Activated T-helper 2 cell treated with anti-CD3 and anti-CD28 coated beads, Interferon-gamma antibody, Interleukin-2, Interleukin-4, amounts not matched to agents 10 μg/mL and 5 μg/mL and 100 μg/mL, durations not matched to agents 14 hours and 24 hours and 36 hours (primary cell): ENCODE results near the gene SLC27A2. TPM values are rescaled to one million over a fixed set of nuclear protein-coding genes. Genes with fewer than 3 reads are reported as not detected.
"Not testable (repeated sequence)": the region's sequence is repeated elsewhere in the genome, so short reads cannot be mapped to it uniquely, and the experiment has no call there.

Source experiments
- DNase-seq: peaks from one replicate; pipeline ENCODE4 v3.0.0; 2021; ENCODE audit warnings: low spot score
- H3K27ac Mint-ChIP-seq: one replicate; pipeline ENCODE4 v1.8.0; 2021; ENCODE audit warnings: mixed read lengths
- H3K27me3 Mint-ChIP-seq: one replicate; pipeline ENCODE4 v1.8.0; 2021; ENCODE audit warnings: low read depth, mixed read lengths
- H3K36me3 Mint-ChIP-seq: one replicate; pipeline ENCODE4 v1.8.0; 2021; ENCODE audit warnings: low read depth, mixed read lengths
- H3K4me1 Mint-ChIP-seq: one replicate; pipeline ENCODE4 v1.8.0; 2021; ENCODE audit warnings: low read depth, mixed read lengths
- H3K4me3 Mint-ChIP-seq: one replicate; pipeline ENCODE4 v1.8.0; 2021; ENCODE audit warnings: low read depth, mild to moderate bottlenecking, moderate library complexity, mixed read lengths
- H3K9me3 Mint-ChIP-seq: one replicate; pipeline ENCODE4 v1.8.0; 2021; ENCODE audit warnings: mixed read lengths
- intact Hi-C: fragments of 100-400 bp; cut with micrococcal nuclease; formaldehyde crosslinking; loops from one replicate; pipeline ENCODE4 v1.15.1; 2023
- total RNA-seq: library from RNA; stranded (reverse); gene quantifications from 2 replicates; pipeline ENCODE4 v1.2.3, GENCODE V29; 2022

Gene SLC27A2
- 99.5 TPM in 2 replicates for total RNA-seq

GRCh38 chr15:50181969-50182218 lies at the start of gene SLC27A2:
TSS of gene SLC27A2 (plus strand) at chr15:50182196. CDS start at chr15:50182428, 232 bp downstream.
- Mint-ChIP-seq H3K27me3 (no peaks in the 10 kb centered on the region), H3K4me1 (peaks cover 44% of the 10 kb centered on the region), H3K9me3 (no peaks in the 10 kb centered on the region), H3K27ac (peak within 1 kb of the TSS; percentile 96), H3K4me3 (peak within 1 kb of the TSS; percentile 98), H3K36me3 (peaks cover 45% of the 10 kb centered on the region)
- intact Hi-C loops = loop anchor here (2.0 to 5.0 kb wide), 6 partner anchors 37 to 170 kb away; partner anchors contain the start of gene ATP8B4
- DNase-seq = no peak

DNA sequence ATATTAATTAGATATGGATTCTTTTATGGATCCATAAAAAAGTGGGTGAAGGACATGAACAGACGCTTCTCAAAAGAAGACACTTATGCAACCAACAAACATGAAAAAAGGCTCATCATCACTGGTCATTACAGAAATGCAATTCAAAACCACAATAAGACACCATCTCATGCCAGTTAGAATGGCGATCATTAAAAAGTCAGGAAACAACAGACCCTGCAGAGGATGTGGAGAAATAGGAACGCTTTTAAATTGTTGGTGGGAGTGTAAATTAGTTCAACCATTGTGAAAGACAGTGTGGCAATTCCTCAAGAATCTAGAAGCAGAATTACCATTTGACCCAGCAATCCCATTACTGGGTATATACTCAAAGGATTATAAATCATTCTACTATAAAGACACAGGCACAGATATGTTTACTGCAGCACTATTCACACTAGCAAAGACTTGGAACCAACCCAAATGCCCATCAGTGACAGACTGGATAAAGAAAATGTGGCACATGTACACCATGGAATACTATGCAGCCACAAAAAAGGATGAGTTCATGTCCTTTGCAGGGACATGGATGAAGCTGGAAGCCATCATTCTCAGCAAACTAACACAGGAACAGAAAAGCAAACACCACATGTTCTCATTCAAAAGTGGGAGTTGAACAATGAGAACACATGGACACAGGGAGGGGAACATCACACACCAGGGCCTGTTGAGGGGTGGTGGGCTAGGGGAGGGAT lies 49.6 kb upstream of the SLC27A2 start:
- H3K4me1 Mint-ChIP-seq = peaks cover 51% of the 10 kb centered on the region
- not testable (repeated sequence) for DNase-seq, H3K27me3 Mint-ChIP-seq, H3K4me3 Mint-ChIP-seq
- intact Hi-C loops = loop anchor here (10.0 kb wide), 1 partner anchor 318 kb away; no protein-coding TSS in a partner anchor
- H3K36me3 Mint-ChIP-seq = peaks cover 50% of the 10 kb centered on the region
- H3K9me3 Mint-ChIP-seq = peaks cover 25% of the 10 kb centered on the region
- H3K27ac Mint-ChIP-seq = peak overlapping the region; percentile 88

DNA sequence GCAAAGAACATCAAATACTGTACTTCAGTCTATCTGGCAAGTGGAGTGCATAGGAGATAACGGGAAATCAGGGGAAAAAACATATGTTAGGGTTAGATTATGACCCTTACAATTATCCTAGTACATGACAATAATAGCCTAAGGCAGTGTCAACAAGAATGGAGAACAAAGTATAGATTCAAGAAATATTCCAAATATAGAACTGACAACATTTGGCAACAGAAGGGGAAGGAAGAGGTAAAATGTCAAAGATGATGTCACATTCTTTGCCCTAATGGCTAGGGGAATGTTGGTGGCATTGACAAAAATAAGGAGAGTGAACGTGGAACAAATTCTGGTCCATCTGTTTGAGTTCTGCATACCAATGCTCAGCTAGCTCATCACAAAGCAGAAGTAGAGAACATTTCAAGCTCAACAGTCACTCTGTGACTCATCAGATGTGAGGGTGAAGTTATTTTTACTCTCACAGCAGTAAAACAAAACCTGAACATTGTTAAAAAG lies 47.4 kb upstream of the SLC27A2 start:
- peak overlapping the region; percentile 91 for H3K27ac Mint-ChIP-seq
- no peak for DNase-seq
- H3K36me3 Mint-ChIP-seq = peaks cover 43% of the 10 kb centered on the region
- intact Hi-C loops = loop anchor here (1.0 to 10.0 kb wide), 10 partner anchors 16 to 1207 kb away; partner anchors contain the start of genes AP4E1, DTWD1 and FAM227B
- H3K9me3 Mint-ChIP-seq = peaks cover 20% of the 10 kb centered on the region
- H3K4me3 Mint-ChIP-seq = peak overlapping the region; percentile 41
- no peaks in the 10 kb centered on the region for H3K27me3 Mint-ChIP-seq
- H3K4me1 Mint-ChIP-seq = peaks cover 61% of the 10 kb centered on the region

DNA sequence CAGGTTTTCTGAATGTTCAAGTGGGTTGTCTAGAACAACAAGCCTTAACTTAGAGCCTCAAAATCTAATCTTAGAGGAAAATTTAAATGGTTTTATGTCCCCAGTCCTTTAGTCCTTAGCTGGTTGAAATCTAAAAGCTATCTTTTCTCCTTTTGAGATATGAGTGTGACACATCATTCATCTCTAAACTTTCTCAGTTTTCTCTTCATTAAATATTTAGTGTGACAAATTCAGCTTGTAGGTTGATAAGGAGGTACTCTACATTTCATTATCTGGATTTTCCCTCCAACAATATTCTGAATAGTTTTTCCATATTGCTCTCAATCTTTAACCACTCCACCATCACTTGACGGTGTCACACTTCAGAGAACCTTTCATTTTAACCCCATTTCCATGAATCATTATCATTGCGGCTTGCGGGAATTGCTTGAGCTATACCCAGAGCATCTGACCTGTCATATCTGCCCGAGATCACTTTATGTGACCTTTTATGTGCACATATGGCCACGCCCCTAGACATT lies 46.9 kb upstream of the SLC27A2 start:
- H3K36me3 Mint-ChIP-seq = peaks cover 41% of the 10 kb centered on the region
- H3K9me3 Mint-ChIP-seq = peaks cover 18% of the 10 kb centered on the region
- peak overlapping the region; percentile 49 for H3K4me3 Mint-ChIP-seq
- no peaks in the 10 kb centered on the region for H3K27me3 Mint-ChIP-seq
- intact Hi-C loops = loop anchor here (1.0 to 10.0 kb wide), 10 partner anchors 17 to 1208 kb away; partner anchors contain the start of genes AP4E1, DTWD1 and FAM227B
- H3K4me1 Mint-ChIP-seq = peaks cover 62% of the 10 kb centered on the region
- peak overlapping the region; percentile 91 for H3K27ac Mint-ChIP-seq
- peak; percentile 63 for DNase-seq

GRCh38 chr15:50137330-50137761 lies 44.6 kb upstream of the SLC27A2 start:
- Mint-ChIP-seq H3K27me3 (no peaks in the 10 kb centered on the region), H3K9me3 (peaks cover 5% of the 10 kb centered on the region), H3K36me3 (peaks cover 41% of the 10 kb centered on the region), H3K4me3 (peak overlapping the region; percentile 73), H3K4me1 (peaks cover 65% of the 10 kb centered on the region), H3K27ac (peak overlapping the region; percentile 91)
- DNase-seq = no peak
- intact Hi-C loops = loop anchor here (2.0 to 10.0 kb wide), 5 partner anchors 45 to 1210 kb away; partner anchors contain the start of genes AP4E1 and SLC27A2

DNA sequence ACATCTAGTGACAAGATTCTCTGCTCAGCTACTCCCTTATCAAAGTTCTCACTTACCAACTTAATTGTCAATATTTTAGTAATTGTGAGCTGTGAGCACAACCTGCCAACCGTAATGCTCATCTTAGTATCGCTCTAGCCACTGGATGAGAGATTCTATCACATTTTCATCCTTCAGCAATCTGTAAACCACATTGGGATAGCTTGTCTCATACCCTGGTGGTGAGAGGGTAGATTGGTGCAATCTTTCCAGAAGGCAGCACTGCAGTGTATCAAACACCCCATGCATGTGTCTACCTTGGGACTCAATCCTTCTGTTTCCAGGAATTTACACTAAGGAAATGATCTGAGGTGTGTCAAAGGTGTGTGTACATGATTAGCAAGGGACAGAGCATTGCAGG lies 44.1 kb upstream of the SLC27A2 start:
- Mint-ChIP-seq H3K27ac (peak overlapping the region; percentile 91), H3K27me3 (no peaks in the 10 kb centered on the region), H3K4me3 (peak overlapping the region; percentile 6), H3K36me3 (peaks cover 41% of the 10 kb centered on the region), H3K9me3 (no peaks in the 10 kb centered on the region), H3K4me1 (peaks cover 61% of the 10 kb centered on the region)
- DNase-seq = no peak
- intact Hi-C loops = loop anchor here (2.0 to 10.0 kb wide), 5 partner anchors 45 to 1211 kb away; partner anchors contain the start of genes AP4E1 and SLC27A2

GRCh38 chr15:50138391-50138790 lies 43.6 kb upstream of the SLC27A2 start:
- peaks cover 45% of the 10 kb centered on the region for H3K36me3 Mint-ChIP-seq
- H3K4me1 Mint-ChIP-seq = peaks cover 62% of the 10 kb centered on the region
- intact Hi-C loops = loop anchor here (5.0 to 10.0 kb wide), 3 partner anchors 324 to 1211 kb away; partner anchors contain the start of gene AP4E1
- DNase-seq = no peak
- peak overlapping the region; percentile 91 for H3K27ac Mint-ChIP-seq
- H3K27me3 Mint-ChIP-seq = no peaks in the 10 kb centered on the region
- peak overlapping the region; percentile 6 for H3K4me3 Mint-ChIP-seq
- H3K9me3 Mint-ChIP-seq = no peaks in the 10 kb centered on the region

GRCh38 chr15:50140098-50140497 lies 41.9 kb upstream of the SLC27A2 start:
- no peak for DNase-seq
- no peak overlapping the region for H3K4me3 Mint-ChIP-seq
- H3K36me3 Mint-ChIP-seq = peaks cover 60% of the 10 kb centered on the region
- intact Hi-C loops = loop anchor here (10.0 kb wide), 2 partner anchors 675 to 985 kb away; partner anchors contain the start of gene COPS2
- H3K27me3 Mint-ChIP-seq = no peaks in the 10 kb centered on the region
- H3K4me1 Mint-ChIP-seq = peaks cover 66% of the 10 kb centered on the region
- no peak overlapping the region for H3K27ac Mint-ChIP-seq
- peaks cover 3% of the 10 kb centered on the region for H3K9me3 Mint-ChIP-seq

GRCh38 chr15:50140983-50141382 lies 41.0 kb upstream of the SLC27A2 start:
- Mint-ChIP-seq H3K27me3 (no peaks in the 10 kb centered on the region), H3K27ac (peak overlapping the region; percentile 56), H3K4me1 (peaks cover 62% of the 10 kb centered on the region), H3K9me3 (peaks cover 3% of the 10 kb centered on the region), H3K4me3 (no peak overlapping the region), H3K36me3 (peaks cover 59% of the 10 kb centered on the region)
- no peak for DNase-seq
- intact Hi-C loops = loop anchor here (10.0 kb wide), 2 partner anchors 676 to 986 kb away; partner anchors contain the start of gene COPS2

DNA sequence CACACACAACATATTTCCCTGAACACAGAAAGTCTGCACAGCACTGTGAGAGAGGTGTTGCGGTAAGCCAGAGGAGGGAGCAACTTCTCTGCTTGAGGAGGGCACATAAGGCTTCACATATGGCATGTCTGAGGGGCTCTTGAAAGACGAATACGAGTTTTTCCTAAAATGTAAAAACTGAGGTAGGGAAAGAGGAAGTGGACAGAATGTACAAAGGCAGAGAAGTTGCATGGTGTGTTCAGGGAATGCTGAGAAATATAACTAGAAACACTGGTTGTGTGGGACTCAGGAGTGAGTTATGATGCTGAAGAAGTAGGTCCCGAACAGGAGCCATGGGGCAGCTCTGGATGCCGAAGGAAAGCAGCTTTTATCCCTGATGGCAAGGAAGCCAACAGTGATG lies 40.1 kb upstream of the SLC27A2 start:
- H3K4me1 Mint-ChIP-seq = peaks cover 59% of the 10 kb centered on the region
- peaks cover 58% of the 10 kb centered on the region for H3K36me3 Mint-ChIP-seq
- H3K27ac Mint-ChIP-seq = no peak overlapping the region
- peaks cover 3% of the 10 kb centered on the region for H3K9me3 Mint-ChIP-seq
- no peak for DNase-seq
- H3K4me3 Mint-ChIP-seq = no peak overlapping the region
- intact Hi-C loops = loop anchor here (10.0 kb wide), 2 partner anchors 677 to 987 kb away; partner anchors contain the start of gene COPS2
- H3K27me3 Mint-ChIP-seq = no peaks in the 10 kb centered on the region

DNA sequence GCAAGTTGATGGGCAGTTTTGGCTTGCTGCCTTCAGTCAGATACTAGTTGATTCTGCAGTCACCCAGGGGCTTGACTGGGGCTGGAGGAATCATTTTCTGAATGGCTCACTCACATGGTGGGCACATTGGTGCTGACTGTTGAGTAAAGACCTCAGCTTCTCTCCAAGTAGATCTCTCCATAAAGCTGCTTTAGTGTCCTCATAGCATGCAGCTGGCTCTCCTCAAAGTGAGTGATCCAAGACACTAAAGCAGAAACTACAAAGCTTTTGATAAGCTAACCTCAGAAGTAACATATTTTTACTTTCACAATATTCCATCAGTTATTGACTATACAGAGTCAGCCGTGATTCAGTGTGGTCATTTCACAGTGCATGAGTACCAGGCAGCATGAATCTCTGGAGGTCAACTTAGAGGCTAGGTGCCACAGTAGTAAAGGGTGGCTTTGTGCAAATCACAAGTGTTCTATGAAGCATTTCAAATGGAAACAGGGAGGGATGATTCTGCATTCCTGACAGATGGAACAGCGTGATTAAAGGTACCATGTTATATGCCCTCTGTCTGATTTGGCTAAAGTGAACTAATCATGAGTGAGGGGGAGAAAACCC lies 38.6 kb upstream of the SLC27A2 start:
- H3K9me3 Mint-ChIP-seq = peaks cover 3% of the 10 kb centered on the region
- H3K27ac Mint-ChIP-seq = peak overlapping the region; percentile 57
- peaks cover 44% of the 10 kb centered on the region for H3K36me3 Mint-ChIP-seq
- no peak overlapping the region for H3K4me3 Mint-ChIP-seq
- H3K4me1 Mint-ChIP-seq = peaks cover 44% of the 10 kb centered on the region
- intact Hi-C loops = loop anchor here (10.0 kb wide), 2 partner anchors 679 to 989 kb away; partner anchors contain the start of gene COPS2
- no peak for DNase-seq
- no peaks in the 10 kb centered on the region for H3K27me3 Mint-ChIP-seq

- no peak for DNase-seq
- Mint-ChIP-seq H3K27me3 (no peaks in the 10 kb centered on the region), H3K4me3 (no peak overlapping the region), H3K27ac (peak overlapping the region; percentile 57), H3K4me1 (peaks cover 41% of the 10 kb centered on the region), H3K36me3 (peaks cover 44% of the 10 kb centered on the region), H3K9me3 (peaks cover 3% of the 10 kb centered on the region)
- intact Hi-C loops = loop anchor here (1.0 to 10.0 kb wide), 6 partner anchors 38 to 1282 kb away; partner anchors contain the start of genes COPS2, FGF7 and SLC27A2
Observed at GRCh38 chr15:50144341-50145120, 37.5 kb upstream of the SLC27A2 start.
